Activated CD8-positive, alpha-beta T cell treated with anti-CD3 and anti-CD28 coated beads for 36 hours (primary cell): ENCODE data around the gene PSME1. TPM values are rescaled to one million over a fixed set of nuclear protein-coding genes. Genes with fewer than 3 reads are reported as not detected.

Source experiments
- ATAC-seq: fragments of 200-7000 bp; cut with Tn5 transposase; one replicate; pipeline ENCODE4 v1.10.0; 2021; ENCODE audit warnings: mild to moderate bottlenecking, moderate library complexity
- CTCF ChIA-PET: fragments of 350-600 bp; sonication (Branson Sonifier 250); formaldehyde crosslinking; loops from one replicate; lab custom pipeline; 2021; ENCODE audit warnings: antibody characterized with exemption; lab: Charles Lee
- POLR2A ChIA-PET: fragments of 350-600 bp; sonication (Branson Sonifier 250); formaldehyde crosslinking; loops from one replicate; lab custom pipeline; 2021; ENCODE audit warnings: antibody characterized with exemption; lab: Charles Lee
- DNase-seq: peaks from one replicate; pipeline ENCODE4 v3.0.0-alpha.2; 2020
- H3K27ac Mint-ChIP-seq: one replicate; pipeline ENCODE4 v1.8.0; 2021; ENCODE audit warnings: mild to moderate bottlenecking, mixed read lengths
- H3K27me3 Mint-ChIP-seq: one replicate; pipeline ENCODE4 v1.8.0; 2021; ENCODE audit warnings: mixed read lengths
- H3K36me3 Mint-ChIP-seq: one replicate; pipeline ENCODE4 v1.8.0; 2021; ENCODE audit warnings: low read depth, mixed read lengths
- H3K4me1 Mint-ChIP-seq: one replicate; pipeline ENCODE4 v1.8.0; 2021; ENCODE audit warnings: low read depth, mixed read lengths
- H3K4me3 Mint-ChIP-seq: one replicate; pipeline ENCODE4 v1.8.0; 2021; ENCODE audit warnings: mild to moderate bottlenecking, moderate library complexity, mixed read lengths
- H3K9me3 Mint-ChIP-seq: one replicate; pipeline ENCODE4 v1.8.0; 2021; ENCODE audit warnings: mixed read lengths
- CTCF ChIP-seq: fragments of 200-600 bp; IDR thresholded peaks from one replicate; pipeline ENCODE4 v1.8.0; 2022; ENCODE audit warnings: antibody characterized with exemption, mild to moderate bottlenecking
- intact Hi-C: fragments of 100-400 bp; cut with micrococcal nuclease; formaldehyde crosslinking; loops from one replicate; pipeline ENCODE4 v1.10.0; 2022
- total RNA-seq, 2 experiments: library from RNA; stranded (reverse); gene quantifications; one replicate each; pipeline ENCODE4 v1.2.3, GENCODE V29; 2021

The PSME1 gene
- total RNA-seq, 2 experiments from 2014 or later, result 451 to 460 TPM

- Mint-ChIP-seq H3K9me3 (no peaks in the 10 kb centered on the region), H3K36me3 (peaks cover 11% of the 10 kb centered on the region), H3K4me3 (no peak overlapping the region), H3K27me3 (no peaks in the 10 kb centered on the region), H3K4me1 (peaks cover under 1% of the 10 kb centered on the region), H3K27ac (no peak overlapping the region)
- ChIA-PET POLR2A (interaction anchor here (0.8 to 9.4 kb wide), 8 partner anchors 9 to 71 kb away, joined by 3 to 90 read pairs (median 17); partner anchors contain the start of genes IPO4, IRF9, PSME2 and TM9SF1), CTCF (interaction anchor here (2.1 kb wide), 1 partner anchor 15 kb away, joined by 7 read pairs; the partner anchor contains the start of gene IRF9)
- intact Hi-C loops, result no loop called here
- ATAC-seq, result no peak
- no peak for TF ChIP-seq CTCF
- DNase-seq, result no peak
These were observed 40.6 kb downstream of the PSME1 start for GRCh38 chr14:24176599-24176998.

GRCh38 chr14:24177041-24177825 lies 41.2 kb downstream of the PSME1 start:
- peaks cover 14% of the 10 kb centered on the region for H3K36me3 Mint-ChIP-seq
- DNase-seq (no peak), ATAC-seq (no peak)
- H3K27me3 Mint-ChIP-seq, result no peaks in the 10 kb centered on the region
- no peak overlapping the region for H3K4me3 Mint-ChIP-seq
- H3K4me1 Mint-ChIP-seq, result no peaks in the 10 kb centered on the region
- H3K27ac Mint-ChIP-seq, result no peak overlapping the region
- intact Hi-C loops, result no loop called here
- ChIA-PET CTCF (no interaction called here), POLR2A (interaction anchor here (0.6 to 9.4 kb wide), 8 partner anchors 8 to 71 kb away, joined by 3 to 89 read pairs (median 12); partner anchors contain the start of genes IPO4, IRF9, PSME2 and TM9SF1)
- no peaks in the 10 kb centered on the region for H3K9me3 Mint-ChIP-seq
- TF ChIP-seq CTCF, result no peak

GRCh38 chr14:24177891-24178290 lies 41.9 kb downstream of the PSME1 start:
- peaks cover 2% of the 10 kb centered on the region for H3K4me1 Mint-ChIP-seq
- no peaks in the 10 kb centered on the region for H3K27me3 Mint-ChIP-seq
- peaks cover 17% of the 10 kb centered on the region for H3K36me3 Mint-ChIP-seq
- POLR2A ChIA-PET, result interaction anchor here (0.6 to 9.4 kb wide), 6 partner anchors 10 to 70 kb away, joined by 3 to 89 read pairs (median 24); partner anchors contain the start of genes IPO4, IRF9 and TM9SF1
- intact Hi-C loops, result no loop called here
- ATAC-seq, result no peak
- DNase-seq, result no peak
- CTCF ChIA-PET, result interaction anchor here (2.7 kb wide), 1 partner anchor 17 kb away, joined by 13 read pairs; the partner anchor contains the start of gene IRF9
- no peak overlapping the region for H3K27ac Mint-ChIP-seq
- no peak overlapping the region for H3K4me3 Mint-ChIP-seq
- TF ChIP-seq CTCF, result no peak
- no peaks in the 10 kb centered on the region for H3K9me3 Mint-ChIP-seq

- no peaks in the 10 kb centered on the region for H3K27me3 Mint-ChIP-seq
- ATAC-seq (no peak), DNase-seq (no peak)
- peaks cover 16% of the 10 kb centered on the region for H3K36me3 Mint-ChIP-seq
- no peaks in the 10 kb centered on the region for H3K9me3 Mint-ChIP-seq
- no peak for TF ChIP-seq CTCF
- H3K4me1 Mint-ChIP-seq, result peaks cover 2% of the 10 kb centered on the region
- ChIA-PET CTCF (interaction anchor here (2.7 kb wide), 1 partner anchor 17 kb away, joined by 13 read pairs; the partner anchor contains the start of gene IRF9), POLR2A (interaction anchor here (1.9 to 13.4 kb wide), 6 partner anchors 7 to 33 kb away, joined by 6 to 163 read pairs (median 34); partner anchors contain the start of genes IPO4, IRF9, PSME2 and REC8)
- H3K4me3 Mint-ChIP-seq, result no peak overlapping the region
- intact Hi-C loops, result no loop called here
- no peak overlapping the region for H3K27ac Mint-ChIP-seq
These were observed 42.6 kb downstream of the PSME1 start for GRCh38 chr14:24178399-24179178.
